Measurements from ENCODE around the gene SBF2.
"Not testable (repeated sequence)": the region's sequence is repeated elsewhere in the genome, so short reads cannot be mapped to it uniquely, and the experiment has no call there.

The SBF2 gene

DNA sequence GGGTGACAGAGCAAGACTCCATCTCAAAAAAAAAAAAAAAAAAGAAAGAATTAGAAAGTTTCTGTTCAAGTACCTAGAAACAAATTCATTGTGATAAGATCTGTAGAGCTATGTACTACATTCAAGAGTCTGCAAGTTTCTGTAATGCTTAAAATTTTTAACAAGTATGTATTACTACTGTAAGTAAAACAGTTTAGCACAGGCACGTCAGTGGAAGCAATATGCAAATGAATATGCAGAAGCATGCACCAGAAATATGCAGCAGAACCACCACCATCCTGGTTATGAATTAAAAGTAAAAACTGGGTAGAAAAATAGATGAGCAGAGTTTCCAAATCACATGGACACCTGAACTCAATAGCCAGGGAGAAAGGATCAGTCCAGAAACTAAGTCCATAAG, 19.3 kb downstream of the SBF2 start:
- FAIRE-seq, result no peak

GRCh38 chr11:10273738-10274137, 20.3 kb downstream of the SBF2 start:
- TF ChIP-seq PAX5 (IDR thresholded peaks at IDR 0.05; ENCODE audit: insufficient read depth, low read length, severe bottlenecking) (no peak), POLR2A (IDR thresholded peaks at IDR 0.05; ENCODE audit: low read depth, low read length) (no peak)
- no peak for DNase-seq (ENCODE audit: insufficient read length, low spot score)
- no peak for FAIRE-seq

More for the DNA sequence above, 19.3 kb downstream of the SBF2 start:
- DNase-seq (ENCODE audit: insufficient read length, low spot score), result no peak
- no peak for TF ChIP-seq POLR2A (IDR thresholded peaks at IDR 0.05; ENCODE audit: low read depth, low read length)
- TF ChIP-seq PAX5 (IDR thresholded peaks at IDR 0.05; ENCODE audit: insufficient read depth, low read length, severe bottlenecking), result no peak
- TF ChIP-seq TAF1 (IDR thresholded peaks at IDR 0.05; ENCODE audit: low read depth, low read length), result no peak
- TF ChIP-seq SPI1 (IDR thresholded peaks at IDR 0.05; ENCODE audit: low read depth, low read length), result no peak
- TF ChIP-seq POLR2AphosphoS5 (IDR thresholded peaks at IDR 0.05; ENCODE audit: low read depth, low read length), result no peak
- TF ChIP-seq POU2F2 (IDR thresholded peaks at IDR 0.05; ENCODE audit: low read depth, low read length), result 0 out of 2 replicates have a peak, but pooled peaks have one; percentile 19

GRCh38 chr11:10272132-10272531, 21.9 kb downstream of the SBF2 start:
- FAIRE-seq, result no peak
- TF ChIP-seq TAF1 (IDR thresholded peaks at IDR 0.05; ENCODE audit: low read depth, low read length), result no peak
- TF ChIP-seq POLR2A (IDR thresholded peaks at IDR 0.05; ENCODE audit: low read depth, low read length), result no peak
- no peak for TF ChIP-seq PAX5 (IDR thresholded peaks at IDR 0.05; ENCODE audit: insufficient read depth, low read length, severe bottlenecking)
- no peak for TF ChIP-seq SPI1 (IDR thresholded peaks at IDR 0.05; ENCODE audit: low read depth, low read length)
- TF ChIP-seq POLR2AphosphoS5 (IDR thresholded peaks at IDR 0.05; ENCODE audit: low read depth, low read length), result no peak
- TF ChIP-seq POU2F2 (IDR thresholded peaks at IDR 0.05; ENCODE audit: low read depth, low read length), result no peak
- DNase-seq (ENCODE audit: insufficient read length, low spot score), result no peak

DNA sequence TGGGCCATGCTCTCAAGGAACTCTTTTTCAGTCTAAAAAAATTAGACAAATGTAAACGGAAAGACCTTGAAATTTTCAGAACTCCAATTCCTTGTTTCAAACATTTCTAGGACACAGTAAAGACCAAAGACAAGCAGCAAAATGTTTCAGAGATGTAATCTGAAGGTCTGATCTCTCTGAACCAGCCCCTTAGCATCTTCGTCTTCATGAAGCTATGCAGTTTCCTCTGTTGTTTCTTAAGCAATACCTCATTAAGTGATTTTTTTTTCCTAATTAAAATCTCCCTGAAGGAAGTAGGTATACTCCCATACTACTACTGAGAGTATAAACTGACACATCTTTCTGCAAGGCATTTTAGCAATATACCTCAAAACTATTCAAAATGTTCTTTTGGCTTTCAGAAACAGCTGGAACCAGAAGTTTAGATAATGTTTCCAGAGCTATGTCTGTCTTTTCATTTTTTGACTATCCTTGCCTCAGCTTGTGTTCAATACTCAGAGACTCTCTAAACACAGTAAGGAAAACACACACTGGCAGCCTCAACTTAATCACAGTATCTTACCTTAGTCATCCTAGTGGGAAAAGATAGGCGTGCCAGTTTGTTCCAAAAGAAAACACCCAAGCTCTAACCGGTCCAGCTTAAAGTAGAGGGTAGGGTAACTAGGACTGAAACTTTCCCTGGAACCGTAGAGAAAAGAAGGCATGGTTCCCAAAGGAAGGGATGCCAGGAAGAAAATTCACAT, 25.1 kb downstream of the SBF2 start:
- FAIRE-seq (no peak), DNase-seq (ENCODE audit: insufficient read length, low spot score) (no peak)
- TF ChIP-seq POU2F2 (IDR thresholded peaks at IDR 0.05; ENCODE audit: low read depth, low read length) (no peak), SPI1 (IDR thresholded peaks at IDR 0.05; ENCODE audit: low read depth, low read length) (no peak), TAF1 (IDR thresholded peaks at IDR 0.05; ENCODE audit: low read depth, low read length) (no peak), PAX5 (IDR thresholded peaks at IDR 0.05; ENCODE audit: insufficient read depth, low read length, severe bottlenecking) (no peak), POLR2AphosphoS5 (IDR thresholded peaks at IDR 0.05; ENCODE audit: low read depth, low read length) (no peak), POLR2A (IDR thresholded peaks at IDR 0.05; ENCODE audit: low read depth, low read length) (no peak)

GRCh38 chr11:10267821-10268220, 26.2 kb downstream of the SBF2 start:
- DNase-seq (ENCODE audit: insufficient read length, low spot score) (no peak), FAIRE-seq (no peak)
- TF ChIP-seq TAF1 (IDR thresholded peaks at IDR 0.05; ENCODE audit: low read depth, low read length) (no peak), POLR2A (IDR thresholded peaks at IDR 0.05; ENCODE audit: low read depth, low read length) (no peak), POLR2AphosphoS5 (IDR thresholded peaks at IDR 0.05; ENCODE audit: low read depth, low read length) (no peak), PAX5 (IDR thresholded peaks at IDR 0.05; ENCODE audit: insufficient read depth, low read length, severe bottlenecking) (no peak), POU2F2 (IDR thresholded peaks at IDR 0.05; ENCODE audit: low read depth, low read length) (no peak), SPI1 (IDR thresholded peaks at IDR 0.05; ENCODE audit: low read depth, low read length) (no peak)

GRCh38 chr11:10265936-10266335, 28.1 kb downstream of the SBF2 start:
- no peak for FAIRE-seq
- TF ChIP-seq POLR2AphosphoS5 (IDR thresholded peaks at IDR 0.05; ENCODE audit: low read depth, low read length), result no peak
- no peak for TF ChIP-seq TAF1 (IDR thresholded peaks at IDR 0.05; ENCODE audit: low read depth, low read length)
- no peak for TF ChIP-seq SPI1 (IDR thresholded peaks at IDR 0.05; ENCODE audit: low read depth, low read length)
- TF ChIP-seq PAX5 (IDR thresholded peaks at IDR 0.05; ENCODE audit: insufficient read depth, low read length, severe bottlenecking), result no peak
- no peak for TF ChIP-seq POU2F2 (IDR thresholded peaks at IDR 0.05; ENCODE audit: low read depth, low read length)
- TF ChIP-seq POLR2A (IDR thresholded peaks at IDR 0.05; ENCODE audit: low read depth, low read length), result no peak
- no peak for DNase-seq (ENCODE audit: insufficient read length, low spot score)

- not testable (repeated sequence) for FAIRE-seq; DNase-seq (ENCODE audit: insufficient read length, low spot score)
Measured at GRCh38 chr11:10264716-10265115, 29.3 kb downstream of the SBF2 start.

DNA sequence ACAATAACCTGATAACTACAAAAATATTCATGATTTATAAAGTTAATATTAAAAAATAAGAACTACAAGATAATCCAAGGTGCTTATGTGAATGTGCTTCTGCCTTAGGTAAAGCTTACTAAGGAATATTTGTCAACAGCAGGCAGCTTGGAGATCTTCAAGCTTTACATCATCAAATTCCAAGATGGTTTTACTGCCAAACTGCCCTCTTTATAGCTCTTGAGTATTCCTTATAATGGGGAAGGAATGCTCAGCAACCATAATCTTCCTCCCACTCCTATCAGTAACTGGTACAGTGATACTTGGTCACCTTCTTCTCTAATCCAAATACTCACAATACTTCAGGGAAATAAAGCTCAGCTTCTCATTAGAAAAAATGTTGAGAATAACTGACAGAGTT, 30.1 kb downstream of the SBF2 start:
- no peak for TF ChIP-seq SPI1 (IDR thresholded peaks at IDR 0.05; ENCODE audit: low read depth, low read length)
- no peak for TF ChIP-seq POLR2A (IDR thresholded peaks at IDR 0.05; ENCODE audit: low read depth, low read length)
- no peak for TF ChIP-seq TAF1 (IDR thresholded peaks at IDR 0.05; ENCODE audit: low read depth, low read length)
- no peak for TF ChIP-seq PAX5 (IDR thresholded peaks at IDR 0.05; ENCODE audit: insufficient read depth, low read length, severe bottlenecking)
- TF ChIP-seq POU2F2 (IDR thresholded peaks at IDR 0.05; ENCODE audit: low read depth, low read length), result no peak
- TF ChIP-seq POLR2AphosphoS5 (IDR thresholded peaks at IDR 0.05; ENCODE audit: low read depth, low read length), result no peak
- DNase-seq (ENCODE audit: insufficient read length, low spot score) (no peak), FAIRE-seq (no peak)

DNA sequence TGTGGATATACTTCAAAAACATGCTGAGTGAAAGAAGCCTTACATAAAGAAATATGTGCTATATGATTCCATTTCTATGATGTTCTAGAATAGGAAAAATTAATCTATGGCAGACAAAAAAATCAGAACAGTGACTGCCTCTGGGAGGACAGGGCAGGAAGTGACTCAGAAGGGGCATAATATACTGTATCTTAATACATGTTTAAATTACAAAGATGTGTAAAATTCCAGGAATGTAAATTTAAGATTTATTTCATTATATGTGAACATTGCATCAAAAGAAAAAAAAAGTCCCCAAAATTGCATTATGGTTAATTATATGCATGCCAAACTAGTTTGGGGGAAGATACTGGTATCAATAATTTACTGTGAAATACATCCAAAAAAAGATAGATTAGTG, 32.2 kb downstream of the SBF2 start:
- no peak for TF ChIP-seq POLR2AphosphoS5 (IDR thresholded peaks at IDR 0.05; ENCODE audit: low read depth, low read length)
- TF ChIP-seq TAF1 (IDR thresholded peaks at IDR 0.05; ENCODE audit: low read depth, low read length), result no peak
- no peak for TF ChIP-seq SPI1 (IDR thresholded peaks at IDR 0.05; ENCODE audit: low read depth, low read length)
- TF ChIP-seq POU2F2 (IDR thresholded peaks at IDR 0.05; ENCODE audit: low read depth, low read length), result no peak
- no peak for TF ChIP-seq PAX5 (IDR thresholded peaks at IDR 0.05; ENCODE audit: insufficient read depth, low read length, severe bottlenecking)
- TF ChIP-seq POLR2A (IDR thresholded peaks at IDR 0.05; ENCODE audit: low read depth, low read length), result no peak
- FAIRE-seq, result no peak
- no peak for DNase-seq (ENCODE audit: insufficient read length, low spot score)

DNA sequence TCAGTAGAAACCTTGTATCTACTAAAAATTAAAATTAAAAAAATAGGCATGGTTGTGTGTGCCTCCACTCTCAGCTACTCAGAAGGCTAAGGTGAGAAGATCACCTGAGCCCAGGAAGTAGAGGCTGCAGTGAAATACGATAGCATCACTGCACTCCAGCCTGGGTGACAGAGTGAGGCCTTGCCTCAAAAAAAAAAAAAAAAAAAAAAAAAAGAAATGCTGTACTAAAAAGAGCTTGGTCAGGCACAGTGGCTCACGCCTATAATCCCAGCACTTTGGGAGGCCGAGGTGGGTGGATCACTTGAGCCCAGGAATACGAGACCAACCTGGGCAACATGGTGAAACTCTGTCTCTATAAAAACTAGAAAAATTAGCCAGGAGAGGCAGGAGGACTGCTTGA, 36.5 kb downstream of the SBF2 start:
- no peak for TF ChIP-seq TAF1 (IDR thresholded peaks at IDR 0.05; ENCODE audit: low read depth, low read length)
- no peak for TF ChIP-seq POLR2AphosphoS5 (IDR thresholded peaks at IDR 0.05; ENCODE audit: low read depth, low read length)
- TF ChIP-seq POU2F2 (IDR thresholded peaks at IDR 0.05; ENCODE audit: low read depth, low read length), result no peak
- no peak for TF ChIP-seq POLR2A (IDR thresholded peaks at IDR 0.05; ENCODE audit: low read depth, low read length)
- no peak for TF ChIP-seq SPI1 (IDR thresholded peaks at IDR 0.05; ENCODE audit: low read depth, low read length)
- TF ChIP-seq PAX5 (IDR thresholded peaks at IDR 0.05; ENCODE audit: insufficient read depth, low read length, severe bottlenecking), result no peak
- DNase-seq (ENCODE audit: insufficient read length, low spot score) (no peak), FAIRE-seq (no peak)
